ENCODE data around the gene BANF1. TPM values are rescaled to one million over a fixed set of nuclear protein-coding genes. Genes with fewer than 3 reads are reported as not detected.

Gene BANF1
- total and polyA plus RNA-seq, 9 of the 15 experiments (the other 6 are each of a cell fraction or from before 2014, with no cell fraction given), result 108 to 651 (median 263) TPM

- peak; percentile 58 for ATAC-seq
- H2AFZ ChIP-seq (ENCODE audit: low read depth, low read length), result peak overlapping the region; percentile 23; the same call in 1 of the 2 replicates
- no peak overlapping the region for H3K4me3 ChIP-seq
- ChIA-PET CTCF (ENCODE audit: low intra/inter-chr PET ratio) (interaction anchor here (0.6 kb wide), 1 partner anchor 63 kb away, joined by 3 read pairs; no protein-coding TSS in a partner anchor), POLR2A (interaction anchor here (0.6 to 2.2 kb wide), 8 partner anchors 8 to 407 kb away, joined by 3 to 9 read pairs (median 4); partner anchors contain the start of genes BANF1, CCDC85B and FOSL1)
- WGBS (ENCODE audit: insufficient coverage, low coverage, missing lambda C conversion rate), result 4% methylated on average over 12 of the region's 12 CpGs
- H3K9ac ChIP-seq (ENCODE audit: insufficient read depth in 1 of 2, low read depth in 2 of 2, low read length in 2 of 2), result peak overlapping the region in 1 of 2 experiments; percentile 62; a peak in 1 of 4 replicates
- H3K9me3 ChIP-seq (replicated peaks; ENCODE audit: control insufficient read depth, insufficient read depth, low read depth, low read length), result no peaks in the 10 kb centered on the region
- BruUV-seq (replicated peaks), result no TSS peak
- no peaks in the 10 kb centered on the region for H3K9me1 ChIP-seq (ENCODE audit: control insufficient read depth, insufficient read depth, low read length)
- intact Hi-C loops (cut with micrococcal nuclease), result no loop called here
- peak; percentile 41 to 68 (median 56) for DNase-seq (ENCODE audit: extremely low read depth in 1 of 4, low spot score in 3 of 4)
- H4K20me1 ChIP-seq (replicated peaks; ENCODE audit: control insufficient read depth, insufficient read depth, low read length), result no peaks in the 10 kb centered on the region
- peaks cover 21 to 58% of the 10 kb centered on the region in 2 experiments for H3K4me1 ChIP-seq (replicated peaks in 1 of 2; ENCODE audit: control insufficient read depth in 2 of 2, insufficient read depth in 2 of 2, low read length in 2 of 2)
- H3K4me2 ChIP-seq (ENCODE audit: insufficient read depth, low read length), result peak overlapping the region; percentile 49
- no peaks in the 10 kb centered on the region for H3K36me3 ChIP-seq (ENCODE audit: control insufficient read depth, insufficient read depth, low read length)
- in situ Hi-C loops (cut with MboI), result no loop called here
- peak; percentile 85 for FAIRE-seq
- no peaks in the 10 kb centered on the region for H3K27me3 ChIP-seq (ENCODE audit: control insufficient read depth in 2 of 2, insufficient read depth in 2 of 2, low read length in 2 of 2)
- no peaks in the 10 kb centered on the region for H3K79me2 ChIP-seq (ENCODE audit: control insufficient read depth, insufficient read depth, low read length)
- no peak overlapping the region for H3K27ac ChIP-seq (ENCODE audit: extremely low read depth, low read depth, low read length)
- peak; percentile 66 for TF ChIP-seq CBFA2T3 (IDR thresholded peaks at IDR 0.05)
- TF ChIP-seq, protein P1, sequence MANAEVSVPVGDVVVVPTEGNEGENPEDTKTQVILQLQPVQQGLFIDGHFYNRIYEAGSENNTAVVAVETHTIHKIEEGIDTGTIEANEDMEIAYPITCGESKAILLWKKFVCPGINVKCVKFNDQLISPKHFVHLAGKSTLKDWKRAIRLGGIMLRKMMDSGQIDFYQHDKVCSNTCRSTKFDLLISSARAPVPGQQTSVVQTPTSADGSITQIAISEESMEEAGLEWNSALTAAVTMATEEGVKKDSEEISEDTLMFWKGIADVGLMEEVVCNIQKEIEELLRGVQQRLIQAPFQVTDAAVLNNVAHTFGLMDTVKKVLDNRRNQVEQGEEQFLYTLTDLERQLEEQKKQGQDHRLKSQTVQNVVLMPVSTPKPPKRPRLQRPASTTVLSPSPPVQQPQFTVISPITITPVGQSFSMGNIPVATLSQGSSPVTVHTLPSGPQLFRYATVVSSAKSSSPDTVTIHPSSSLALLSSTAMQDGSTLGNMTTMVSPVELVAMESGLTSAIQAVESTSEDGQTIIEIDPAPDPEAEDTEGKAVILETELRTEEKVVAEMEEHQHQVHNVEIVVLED (CRISPR knock-in tag; IDR thresholded peaks at IDR 0.05), result no peak
- no peak for TF ChIP-seq TAF15 (IDR thresholded peaks at IDR 0.05; ENCODE audit: low read depth, low read length)
- TF ChIP-seq DPF2 (IDR thresholded peaks at IDR 0.05), result 0 out of 2 replicates have a peak, but pooled peaks have one; percentile 22
- TF ChIP-seq MYC (IDR thresholded peaks at IDR 0.05; ENCODE audit: low read depth, low read length), result 0 out of 2 replicates have a peak, but pooled peaks have one; percentile 21
- TF ChIP-seq MYC (CRISPR knock-in tag; IDR thresholded peaks at IDR 0.05; ENCODE audit: borderline replicate concordance, low read depth), result no peak
- TF ChIP-seq, protein P2, sequence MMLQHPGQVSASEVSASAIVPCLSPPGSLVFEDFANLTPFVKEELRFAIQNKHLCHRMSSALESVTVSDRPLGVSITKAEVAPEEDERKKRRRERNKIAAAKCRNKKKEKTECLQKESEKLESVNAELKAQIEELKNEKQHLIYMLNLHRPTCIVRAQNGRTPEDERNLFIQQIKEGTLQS (IDR thresholded peaks at IDR 0.05), result peak; percentile 48; the same call in 1 of the 2 replicates
- TF ChIP-seq, protein P2 (CRISPR knock-in tag; conservative IDR thresholded peaks at IDR 0.05), result no peak
- TF ChIP-seq, protein P3, sequence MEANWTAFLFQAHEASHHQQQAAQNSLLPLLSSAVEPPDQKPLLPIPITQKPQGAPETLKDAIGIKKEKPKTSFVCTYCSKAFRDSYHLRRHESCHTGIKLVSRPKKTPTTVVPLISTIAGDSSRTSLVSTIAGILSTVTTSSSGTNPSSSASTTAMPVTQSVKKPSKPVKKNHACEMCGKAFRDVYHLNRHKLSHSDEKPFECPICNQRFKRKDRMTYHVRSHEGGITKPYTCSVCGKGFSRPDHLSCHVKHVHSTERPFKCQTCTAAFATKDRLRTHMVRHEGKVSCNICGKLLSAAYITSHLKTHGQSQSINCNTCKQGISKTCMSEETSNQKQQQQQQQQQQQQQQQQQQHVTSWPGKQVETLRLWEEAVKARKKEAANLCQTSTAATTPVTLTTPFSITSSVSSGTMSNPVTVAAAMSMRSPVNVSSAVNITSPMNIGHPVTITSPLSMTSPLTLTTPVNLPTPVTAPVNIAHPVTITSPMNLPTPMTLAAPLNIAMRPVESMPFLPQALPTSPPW (CRISPR knock-in tag; IDR thresholded peaks at IDR 0.05), result peak; percentile 44; the same call in 1 of the 2 replicates
- TF ChIP-seq ZEB2 (IDR thresholded peaks at IDR 0.05), result peak; percentile 38; the same call in 1 of the 2 replicates
- 0 out of 2 replicates have a peak, but pooled peaks have one; percentile 19 for TF ChIP-seq NFE2 (IDR thresholded peaks at IDR 0.05; ENCODE audit: low read depth)
- no peak for TF ChIP-seq WHSC1 (IDR thresholded peaks at IDR 0.05; ENCODE audit: low read length)
- TF ChIP-seq MBD2 (IDR thresholded peaks at IDR 0.05; ENCODE audit: borderline replicate concordance, low read depth), result no peak
- TF ChIP-seq NCOA2 (IDR thresholded peaks at IDR 0.05; ENCODE audit: partially characterized antibody in 2 of 2), result no peak
- TF ChIP-seq ZNF23 (CRISPR knock-in tag; IDR thresholded peaks at IDR 0.05), result no peak
These were observed 10.9 kb downstream of the BANF1 start for GRCh38 chr11:66012946-66013761.
